Measurements from ENCODE around the gene SPAG16. TPM values are rescaled to one million over a fixed set of nuclear protein-coding genes. Genes with fewer than 3 reads are reported as not detected.

The SPAG16 gene
- total RNA-seq, 1 donor from 2014 or later: 7.6 TPM

GRCh38 chr2:213789940-213790339, 505.7 kb downstream of the SPAG16 start:
- Histone ChIP-seq H3K4me3 (no peak overlapping the region), H3K36me3 (no peaks in the 10 kb centered on the region), H3K4me1 (no peaks in the 10 kb centered on the region), H3K27me3 (no peaks in the 10 kb centered on the region), H3K27ac (no peak overlapping the region), H3K9me3 (no peaks in the 10 kb centered on the region)
- DNase-seq (ENCODE audit: low spot score in 2 of 2): no peak
- intact Hi-C loops (cut with DNase I): no loop called here
- TF ChIP-seq CTCF (IDR thresholded peaks at IDR 0.05): no peak

- intact Hi-C loops (cut with DNase I): no loop called here
- no peak overlapping the region for H3K4me3 ChIP-seq
- H3K9me3 ChIP-seq: no peaks in the 10 kb centered on the region
- H3K4me1 ChIP-seq: no peaks in the 10 kb centered on the region
- no peaks in the 10 kb centered on the region for H3K27me3 ChIP-seq
- no peaks in the 10 kb centered on the region for H3K36me3 ChIP-seq
- TF ChIP-seq CTCF (IDR thresholded peaks at IDR 0.05): no peak
- no peak overlapping the region for H3K27ac ChIP-seq
- no peak for DNase-seq (ENCODE audit: low spot score in 2 of 2)
These were observed 507.8 kb downstream of the SPAG16 start for GRCh38 chr2:213792045-213792444.

- Histone ChIP-seq H3K4me3 (no peak overlapping the region), H3K27ac (no peak overlapping the region), H3K36me3 (no peaks in the 10 kb centered on the region), H3K27me3 (no peaks in the 10 kb centered on the region), H3K9me3 (no peaks in the 10 kb centered on the region), H3K4me1 (no peaks in the 10 kb centered on the region)
- DNase-seq (ENCODE audit: low spot score in 2 of 2): no peak
- peak in 2 of 3 experiments; percentile 4 to 37 for TF ChIP-seq CTCF (IDR thresholded peaks at IDR 0.05)
- intact Hi-C loops (cut with DNase I): no loop called here
These were observed 522.0 kb downstream of the SPAG16 start for GRCh38 chr2:213806125-213806726.

GRCh38 chr2:213816583-213816982, 532.3 kb downstream of the SPAG16 start:
- Histone ChIP-seq H3K9me3 (no peaks in the 10 kb centered on the region), H3K4me3 (no peak overlapping the region), H3K27me3 (no peaks in the 10 kb centered on the region), H3K4me1 (no peaks in the 10 kb centered on the region), H3K27ac (no peak overlapping the region), H3K36me3 (no peaks in the 10 kb centered on the region)
- intact Hi-C loops (cut with DNase I): no loop called here
- DNase-seq (ENCODE audit: low spot score in 2 of 2): no peak
- no peak for TF ChIP-seq CTCF (IDR thresholded peaks at IDR 0.05)

GRCh38 chr2:213818436-213818835, 534.2 kb downstream of the SPAG16 start:
- TF ChIP-seq CTCF (IDR thresholded peaks at IDR 0.05): no peak
- Histone ChIP-seq H3K4me3 (no peak overlapping the region), H3K4me1 (no peaks in the 10 kb centered on the region), H3K27me3 (no peaks in the 10 kb centered on the region), H3K36me3 (no peaks in the 10 kb centered on the region), H3K9me3 (no peaks in the 10 kb centered on the region), H3K27ac (no peak overlapping the region)
- DNase-seq (ENCODE audit: low spot score in 2 of 2): no peak
- intact Hi-C loops (cut with DNase I): no loop called here

GRCh38 chr2:213834331-213834730, 550.1 kb downstream of the SPAG16 start:
- peak overlapping the region in 1 of 2 donors; percentile 4 for H3K27ac ChIP-seq

More at GRCh38 chr2:213834331-213834730, 550.1 kb downstream of the SPAG16 start:
- H3K4me1 ChIP-seq: no peaks in the 10 kb centered on the region
- DNase-seq (ENCODE audit: low spot score in 2 of 2): no peak
- no peaks in the 10 kb centered on the region for H3K36me3 ChIP-seq
- H3K9me3 ChIP-seq: peaks cover 0 to 2% of the 10 kb centered on the region in 2 donors
- H3K4me3 ChIP-seq: no peak overlapping the region
- no peak for TF ChIP-seq CTCF (IDR thresholded peaks at IDR 0.05)
- no peaks in the 10 kb centered on the region for H3K27me3 ChIP-seq
- intact Hi-C loops (cut with DNase I): no loop called here
